GM23338 (cell line): ENCODE measurements around the gene SREBF2. TPM values are rescaled to one million over a fixed set of nuclear protein-coding genes. Genes with fewer than 3 reads are reported as not detected.

Experiments
- ATAC-seq: fragments of 200-7000 bp; cut with Tn5 transposase; 3 replicates; pipeline ENCODE4 v1.9.1; 2020
- DNase-seq: peaks from one replicate; pipeline ENCODE4 v3.0.0-alpha.2; 2015; ENCODE audit warnings: low spot score
- H2AFZ ChIP-seq: fragments of 200-600 bp; sonication (generic); 2 replicates; pipeline ENCODE4 v1.8.0; 2016; ENCODE audit warnings: antibody characterized with exemption, mild to moderate bottlenecking, moderate library complexity
- H3F3A ChIP-seq: fragments of 200-600 bp; sonication (generic); replicated peaks from 2 replicates; pipeline ENCODE4 v1.8.0; 2017; ENCODE audit warnings: antibody characterized with exemption, mixed run types, low read depth
- H3K27ac ChIP-seq: fragments of 200-600 bp; sonication (generic); 2 replicates; pipeline ENCODE4 v1.6.1; 2016; ENCODE audit warnings: low read depth
- H3K27me3 ChIP-seq: fragments of 200-600 bp; sonication (generic); 2 replicates; pipeline ENCODE4 v1.8.0; 2016; ENCODE audit warnings: mild to moderate bottlenecking, mixed run types, moderate library complexity; ENCODE audit not compliant: insufficient read depth
- H3K36me3 ChIP-seq: fragments of 200-600 bp; sonication (generic); 2 replicates; pipeline ENCODE4 v1.8.0; 2016; ENCODE audit warnings: mild to moderate bottlenecking; ENCODE audit not compliant: insufficient read depth
- H3K4me1 ChIP-seq: fragments of 200-600 bp; sonication (generic); 2 replicates; pipeline ENCODE4 v1.8.0; 2016; ENCODE audit warnings: mild to moderate bottlenecking, moderate library complexity; ENCODE audit not compliant: insufficient read depth
- H3K4me2 ChIP-seq: fragments of 200-600 bp; sonication (generic); 2 replicates; pipeline ENCODE4 v1.7.1; 2017; ENCODE audit warnings: mixed run types
- H3K4me3 ChIP-seq: fragments of 200-600 bp; sonication (generic); 2 replicates; pipeline ENCODE4 v1.6.1; 2016; ENCODE audit warnings: mixed run types
- H3K79me2 ChIP-seq: fragments of 200-600 bp; sonication (generic); replicated peaks from 2 replicates; pipeline ENCODE4 v1.8.0; 2017; ENCODE audit warnings: mild to moderate bottlenecking; ENCODE audit not compliant: insufficient read depth
- H3K9me2 ChIP-seq: fragments of 200-600 bp; sonication (generic); 2 replicates; pipeline ENCODE4 v1.8.0; 2017; ENCODE audit not compliant: insufficient read depth
- H4K20me1 ChIP-seq: fragments of 200-600 bp; sonication (generic); replicated peaks from 2 replicates; pipeline ENCODE4 v1.8.0; 2017; ENCODE audit warnings: mild to moderate bottlenecking; ENCODE audit not compliant: insufficient read depth
- H3K27ac Mint-ChIP-seq: 2 replicates; pipeline ENCODE4 v1.8.0; 2020; ENCODE audit warnings: inconsistent platforms, mild to moderate bottlenecking, moderate library complexity, mixed read lengths
- H3K27me3 Mint-ChIP-seq: 3 replicates; pipeline ENCODE4 v1.8.0; 2022; ENCODE audit warnings: low read depth, mild to moderate bottlenecking, moderate library complexity, mixed read lengths, inconsistent platforms; ENCODE audit not compliant: insufficient read depth, poor library complexity
- H3K36me3 Mint-ChIP-seq: 3 replicates; pipeline ENCODE4 v1.8.0; 2021; ENCODE audit warnings: low read depth, mild to moderate bottlenecking, inconsistent platforms, moderate library complexity, mixed read lengths
- H3K4me1 Mint-ChIP-seq: 3 replicates; pipeline ENCODE4 v1.8.0; 2020; ENCODE audit warnings: mild to moderate bottlenecking, inconsistent platforms, mixed read lengths
- H3K4me3 Mint-ChIP-seq: 3 replicates; pipeline ENCODE4 v1.8.0; 2021; ENCODE audit warnings: moderate library complexity, mild to moderate bottlenecking, inconsistent platforms, mixed read lengths
- H3K9me3 Mint-ChIP-seq: 3 replicates; pipeline ENCODE4 v1.8.0; 2020; ENCODE audit warnings: moderate library complexity, mild to moderate bottlenecking, inconsistent platforms, mixed read lengths
- CREB1 ChIP-seq: fragments of 250-450 bp; sonication (Bioruptor Pico); IDR thresholded peaks from 2 replicates; pipeline ENCODE4 v1.5.0; 2020; ENCODE audit warnings: low read depth, mild to moderate bottlenecking, moderate library complexity
- ETS1 ChIP-seq: IDR thresholded peaks from 2 replicates; pipeline ENCODE4 v1.6.1; 2016; ENCODE audit warnings: antibody characterized with exemption
- EZH2 ChIP-seq: fragments of 200-600 bp; sonication (generic); IDR thresholded peaks from one replicate; pipeline ENCODE4 v1.8.0; 2017; ENCODE audit warnings: antibody characterized with exemption, mild to moderate bottlenecking, low read depth; ENCODE audit not compliant: unreplicated experiment
- EZH2phosphoT487 ChIP-seq: fragments of 200-600 bp; sonication (generic); IDR thresholded peaks from one replicate; pipeline ENCODE4 v1.8.1; 2018; ENCODE audit warnings: antibody characterized with exemption; ENCODE audit not compliant: unreplicated experiment
- JUNB ChIP-seq: IDR thresholded peaks from one replicate; pipeline ENCODE4 v1.6.1; 2016; ENCODE audit warnings: antibody characterized with exemption; ENCODE audit not compliant: unreplicated experiment
- NANOG ChIP-seq: IDR thresholded peaks from 2 replicates; pipeline ENCODE4 v1.6.1; 2016; ENCODE audit warnings: antibody characterized with exemption, borderline replicate concordance
- STAT1 ChIP-seq: IDR thresholded peaks from one replicate; pipeline ENCODE4 v1.6.1; 2016; ENCODE audit warnings: antibody characterized with exemption; ENCODE audit not compliant: unreplicated experiment
- ZNF114 ChIP-seq: fragments of 250-450 bp; sonication (Bioruptor Pico); IDR thresholded peaks from 2 replicates; pipeline ENCODE4 v1.5.0; 2020; ENCODE audit warnings: mild to moderate bottlenecking, moderate library complexity
- ZNF331 ChIP-seq: fragments of 250-450 bp; sonication (Bioruptor Pico); IDR thresholded peaks from 2 replicates; pipeline ENCODE4 v1.5.0; 2020; ENCODE audit warnings: low read depth, mild to moderate bottlenecking, moderate library complexity
- polyA plus RNA-seq: library from polyadenylated mRNA; unstranded; fragments of >200 nt; fragmentation: Nextera tagmentation; extraction: Ambion mirVana; gene quantifications from 2 replicates; pipeline ENCODE4 v1.2.1, GENCODE V29; 2016
- total RNA-seq: library from RNA; depleted of rRNA; stranded (reverse); fragments of >200 nt; shearing (Covaris generic); gene quantifications from 2 replicates; pipeline ENCODE4 v1.2.3, GENCODE V29; 2014
- TF ChIP-seq, protein P1 (sequence below): fragments of 250-450 bp; sonication (Bioruptor Pico); IDR thresholded peaks from 2 replicates; pipeline ENCODE4 v1.5.0; 2020; ENCODE audit warnings: mild to moderate bottlenecking, moderate library complexity
- TF ChIP-seq, protein P2 (sequence below), 2 experiments: fragments of 200-600 bp in 1 of 2; sonication (generic) in 1 of 2; conservative IDR thresholded peaks; 2 replicates each; pipeline versions ENCODE4 v1.5.1 to v1.6.1; 2016 to 2017; ENCODE audit warnings: antibody characterized with exemption in 2 of 2, low read depth in 2 of 2, mild to moderate bottlenecking in 2 of 2, moderate library complexity in 1 of 2

The SREBF2 gene
- total and polyA plus RNA-seq, 2 experiments from 2014 or later: 48.7 to 163 TPM

DNA sequence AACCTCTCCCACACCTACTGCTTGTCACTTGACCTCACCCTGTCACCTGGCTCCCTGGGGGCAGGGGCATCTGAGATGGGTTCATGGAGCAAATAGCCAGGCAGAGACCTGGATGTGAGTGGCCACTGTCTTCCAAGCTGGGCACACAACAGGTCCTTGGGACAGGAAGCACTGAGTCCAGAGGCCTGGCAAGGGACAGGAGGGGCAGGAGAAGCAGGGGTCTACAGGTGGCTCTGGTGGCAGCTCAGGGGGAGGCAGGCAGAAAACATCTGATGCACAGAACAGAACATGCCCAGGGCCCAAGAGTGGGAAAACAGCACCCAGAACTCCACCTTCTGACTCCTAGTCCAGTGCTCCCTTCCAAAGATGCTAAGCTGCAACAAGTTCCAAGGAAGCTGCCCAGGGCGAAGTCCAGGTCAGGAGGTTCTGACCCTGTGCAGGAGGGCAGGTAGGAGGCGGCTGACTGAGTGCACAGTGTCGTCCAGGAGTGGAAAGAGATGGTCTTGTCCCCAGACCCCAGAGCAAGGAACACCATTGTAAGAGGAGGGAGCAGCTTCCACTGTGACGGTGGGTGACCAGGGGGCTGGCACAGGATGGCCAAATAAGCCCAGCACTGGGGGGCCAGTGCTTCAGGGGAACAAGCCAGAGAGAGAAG lies 90.2 kb downstream of the SREBF2 start (continued):
- TF ChIP-seq, protein P1, sequence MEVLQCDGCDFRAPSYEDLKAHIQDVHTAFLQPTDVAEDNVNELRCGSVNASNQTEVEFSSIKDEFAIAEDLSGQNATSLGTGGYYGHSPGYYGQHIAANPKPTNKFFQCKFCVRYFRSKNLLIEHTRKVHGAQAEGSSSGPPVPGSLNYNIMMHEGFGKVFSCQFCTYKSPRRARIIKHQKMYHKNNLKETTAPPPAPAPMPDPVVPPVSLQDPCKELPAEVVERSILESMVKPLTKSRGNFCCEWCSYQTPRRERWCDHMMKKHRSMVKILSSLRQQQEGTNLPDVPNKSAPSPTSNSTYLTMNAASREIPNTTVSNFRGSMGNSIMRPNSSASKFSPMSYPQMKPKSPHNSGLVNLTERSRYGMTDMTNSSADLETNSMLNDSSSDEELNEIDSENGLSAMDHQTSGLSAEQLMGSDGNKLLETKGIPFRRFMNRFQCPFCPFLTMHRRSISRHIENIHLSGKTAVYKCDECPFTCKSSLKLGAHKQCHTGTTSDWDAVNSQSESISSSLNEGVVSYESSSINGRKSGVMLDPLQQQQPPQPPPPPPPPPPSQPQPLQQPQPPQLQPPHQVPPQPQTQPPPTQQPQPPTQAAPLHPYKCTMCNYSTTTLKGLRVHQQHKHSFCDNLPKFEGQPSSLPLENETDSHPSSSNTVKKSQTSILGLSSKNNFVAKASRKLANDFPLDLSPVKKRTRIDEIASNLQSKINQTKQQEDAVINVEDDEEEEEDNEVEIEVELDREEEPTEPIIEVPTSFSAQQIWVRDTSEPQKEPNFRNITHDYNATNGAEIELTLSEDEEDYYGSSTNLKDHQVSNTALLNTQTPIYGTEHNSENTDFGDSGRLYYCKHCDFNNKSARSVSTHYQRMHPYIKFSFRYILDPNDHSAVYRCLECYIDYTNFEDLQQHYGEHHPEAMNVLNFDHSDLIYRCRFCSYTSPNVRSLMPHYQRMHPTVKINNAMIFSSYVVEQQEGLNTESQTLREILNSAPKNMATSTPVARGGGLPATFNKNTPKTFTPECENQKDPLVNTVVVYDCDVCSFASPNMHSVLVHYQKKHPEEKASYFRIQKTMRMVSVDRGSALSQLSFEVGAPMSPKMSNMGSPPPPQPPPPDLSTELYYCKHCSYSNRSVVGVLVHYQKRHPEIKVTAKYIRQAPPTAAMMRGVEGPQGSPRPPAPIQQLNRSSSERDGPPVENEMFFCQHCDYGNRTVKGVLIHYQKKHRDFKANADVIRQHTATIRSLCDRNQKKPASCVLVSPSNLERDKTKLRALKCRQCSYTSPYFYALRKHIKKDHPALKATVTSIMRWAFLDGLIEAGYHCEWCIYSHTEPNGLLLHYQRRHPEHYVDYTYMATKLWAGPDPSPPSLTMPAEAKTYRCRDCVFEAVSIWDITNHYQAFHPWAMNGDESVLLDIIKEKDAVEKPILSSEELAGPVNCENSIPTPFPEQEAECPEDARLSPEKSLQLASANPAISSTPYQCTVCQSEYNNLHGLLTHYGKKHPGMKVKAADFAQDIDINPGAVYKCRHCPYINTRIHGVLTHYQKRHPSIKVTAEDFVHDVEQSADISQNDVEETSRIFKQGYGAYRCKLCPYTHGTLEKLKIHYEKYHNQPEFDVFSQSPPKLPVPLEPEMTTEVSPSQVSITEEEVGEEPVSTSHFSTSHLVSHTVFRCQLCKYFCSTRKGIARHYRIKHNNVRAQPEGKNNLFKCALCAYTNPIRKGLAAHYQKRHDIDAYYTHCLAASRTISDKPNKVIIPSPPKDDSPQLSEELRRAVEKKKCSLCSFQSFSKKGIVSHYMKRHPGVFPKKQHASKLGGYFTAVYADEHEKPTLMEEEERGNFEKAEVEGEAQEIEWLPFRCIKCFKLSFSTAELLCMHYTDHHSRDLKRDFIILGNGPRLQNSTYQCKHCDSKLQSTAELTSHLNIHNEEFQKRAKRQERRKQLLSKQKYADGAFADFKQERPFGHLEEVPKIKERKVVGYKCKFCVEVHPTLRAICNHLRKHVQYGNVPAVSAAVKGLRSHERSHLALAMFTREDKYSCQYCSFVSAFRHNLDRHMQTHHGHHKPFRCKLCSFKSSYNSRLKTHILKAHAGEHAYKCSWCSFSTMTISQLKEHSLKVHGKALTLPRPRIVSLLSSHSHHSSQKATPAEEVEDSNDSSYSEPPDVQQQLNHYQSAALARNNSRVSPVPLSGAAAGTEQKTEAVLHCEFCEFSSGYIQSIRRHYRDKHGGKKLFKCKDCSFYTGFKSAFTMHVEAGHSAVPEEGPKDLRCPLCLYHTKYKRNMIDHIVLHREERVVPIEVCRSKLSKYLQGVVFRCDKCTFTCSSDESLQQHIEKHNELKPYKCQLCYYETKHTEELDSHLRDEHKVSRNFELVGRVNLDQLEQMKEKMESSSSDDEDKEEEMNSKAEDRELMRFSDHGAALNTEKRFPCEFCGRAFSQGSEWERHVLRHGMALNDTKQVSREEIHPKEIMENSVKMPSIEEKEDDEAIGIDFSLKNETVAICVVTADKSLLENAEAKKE: no peak
- TF ChIP-seq EZH2phosphoT487: no peak
- no peak for TF ChIP-seq NANOG

DNA sequence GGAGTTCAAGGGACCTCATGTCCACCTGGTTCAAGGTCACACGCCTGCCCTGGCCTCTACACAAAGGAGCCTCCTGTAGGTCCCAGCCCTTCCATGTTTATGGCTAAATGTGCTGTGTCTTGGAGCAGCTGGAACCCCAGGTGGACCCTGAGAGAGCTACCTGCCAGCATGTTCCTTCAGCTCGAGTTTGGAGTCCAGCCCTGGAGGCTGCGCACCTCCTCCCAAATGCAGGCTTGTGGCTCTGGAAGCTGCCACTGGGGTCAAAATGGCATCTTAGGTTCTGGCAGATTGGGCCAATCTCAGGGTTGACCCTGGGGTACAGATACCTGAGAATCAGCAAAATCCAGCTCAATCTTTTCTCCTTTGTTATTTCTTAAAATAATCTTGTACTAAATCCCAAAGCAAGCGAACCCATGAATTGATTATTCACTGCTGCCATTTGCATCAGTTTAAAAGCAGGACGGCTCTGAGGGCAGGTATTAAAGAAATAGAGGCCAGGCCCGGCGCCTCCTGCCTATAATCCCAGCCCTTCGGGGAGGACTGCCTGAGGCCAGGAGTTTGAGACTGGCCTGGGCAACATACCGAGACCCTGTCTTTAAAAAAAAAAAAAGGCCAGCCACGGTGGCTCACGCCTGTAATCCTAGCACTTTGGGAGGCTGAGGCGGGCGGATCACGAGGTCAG lies 90.8 kb downstream of the SREBF2 start:
- H3K27me3 ChIP-seq: peaks cover 88% of the 10 kb centered on the region
- H3K9me2 ChIP-seq: no peaks in the 10 kb centered on the region
- Mint-ChIP-seq H3K4me1 (peaks cover 7% of the 10 kb centered on the region), H3K4me3 (no peak overlapping the region), H3K36me3 (no peaks in the 10 kb centered on the region; the same call in 2 of the 3 replicates), H3K27ac (no peak overlapping the region), H3K9me3 (no peaks in the 10 kb centered on the region; the same call in 2 of the 3 replicates), H3K27me3 (peaks cover 72% of the 10 kb centered on the region)
- no peak for DNase-seq
- no peak overlapping the region for H3K4me3 ChIP-seq
- ATAC-seq: no peak
- H3K79me2 ChIP-seq: no peaks in the 10 kb centered on the region
- no peak overlapping the region for H3K27ac ChIP-seq
- no peaks in the 10 kb centered on the region for H3K36me3 ChIP-seq
- H3F3A ChIP-seq: 0 out of 2 replicates have a peak, but pooled peaks cover 8% of the 10 kb centered on the region
- peaks cover 15% of the 10 kb centered on the region; the same call in 1 of the 2 replicates for H3K4me1 ChIP-seq
- H3K4me2 ChIP-seq: no peak overlapping the region
- peaks cover 3% of the 10 kb centered on the region; the same call in 1 of the 2 replicates for H4K20me1 ChIP-seq
- no peak overlapping the region for H2AFZ ChIP-seq
- no peak for TF ChIP-seq NANOG
- TF ChIP-seq CREB1 (CRISPR knock-in tag): no peak
- TF ChIP-seq ZNF114 (CRISPR knock-in tag): no peak
- TF ChIP-seq STAT1: no peak
- no peak for TF ChIP-seq EZH2
- TF ChIP-seq, protein P2, sequence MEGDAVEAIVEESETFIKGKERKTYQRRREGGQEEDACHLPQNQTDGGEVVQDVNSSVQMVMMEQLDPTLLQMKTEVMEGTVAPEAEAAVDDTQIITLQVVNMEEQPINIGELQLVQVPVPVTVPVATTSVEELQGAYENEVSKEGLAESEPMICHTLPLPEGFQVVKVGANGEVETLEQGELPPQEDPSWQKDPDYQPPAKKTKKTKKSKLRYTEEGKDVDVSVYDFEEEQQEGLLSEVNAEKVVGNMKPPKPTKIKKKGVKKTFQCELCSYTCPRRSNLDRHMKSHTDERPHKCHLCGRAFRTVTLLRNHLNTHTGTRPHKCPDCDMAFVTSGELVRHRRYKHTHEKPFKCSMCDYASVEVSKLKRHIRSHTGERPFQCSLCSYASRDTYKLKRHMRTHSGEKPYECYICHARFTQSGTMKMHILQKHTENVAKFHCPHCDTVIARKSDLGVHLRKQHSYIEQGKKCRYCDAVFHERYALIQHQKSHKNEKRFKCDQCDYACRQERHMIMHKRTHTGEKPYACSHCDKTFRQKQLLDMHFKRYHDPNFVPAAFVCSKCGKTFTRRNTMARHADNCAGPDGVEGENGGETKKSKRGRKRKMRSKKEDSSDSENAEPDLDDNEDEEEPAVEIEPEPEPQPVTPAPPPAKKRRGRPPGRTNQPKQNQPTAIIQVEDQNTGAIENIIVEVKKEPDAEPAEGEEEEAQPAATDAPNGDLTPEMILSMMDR (conservative IDR thresholded peaks at IDR 0.05; ENCODE audit: low read depth in 2 of 2): no peak
- no peak for TF ChIP-seq EZH2phosphoT487
- no peak for TF ChIP-seq JUNB
- TF ChIP-seq ZNF331 (CRISPR knock-in tag): no peak
- no peak for TF ChIP-seq ETS1
